ENCODE results near the gene REEP5.

REEP5 gene

GRCh38 chr5:112883192-112883591 lies 38.8 kb downstream of the REEP5 start:
- Histone ChIP-seq H3K27me3 (ENCODE audit: insufficient read depth, low read length, poor library complexity, severe bottlenecking) (no peaks in the 10 kb centered on the region), H3K9me2 (replicated peaks; ENCODE audit: low read depth, low read length) (no peaks in the 10 kb centered on the region), H3K36me3 (ENCODE audit: insufficient read depth, low read length) (peaks cover 19% of the 10 kb centered on the region; the same call in 1 of the 2 replicates), H3F3A (ENCODE audit: low read depth) (peaks cover 3% of the 10 kb centered on the region; the same call in 1 of the 2 replicates), H3K4me2 (ENCODE audit: low read depth, low read length, poor library complexity, severe bottlenecking) (no peak overlapping the region), H3K9me3 (ENCODE audit: insufficient read depth, low read depth, low read length) (no peaks in the 10 kb centered on the region), H3K4me3 (ENCODE audit: low read length, poor library complexity, severe bottlenecking) (no peak overlapping the region), H2AFZ (ENCODE audit: low read length) (no peak overlapping the region), H3K9ac (ENCODE audit: low read depth, low read length, poor library complexity, severe bottlenecking) (no peak overlapping the region), H3K4me1 (ENCODE audit: insufficient read depth, low read length, poor library complexity, severe bottlenecking) (peaks cover 18% of the 10 kb centered on the region), H3K79me2 (ENCODE audit: insufficient read depth, low read length) (no peaks in the 10 kb centered on the region), H4K20me1 (ENCODE audit: insufficient read depth, low read length, poor library complexity, severe bottlenecking) (no peaks in the 10 kb centered on the region)
- no peak for TF ChIP-seq EZH2phosphoT487 (IDR thresholded peaks at IDR 0.05; ENCODE audit: borderline replicate concordance)
- TF ChIP-seq CTCF (conservative IDR thresholded peaks at IDR 0.05; ENCODE audit: low read length), result no peak

DNA sequence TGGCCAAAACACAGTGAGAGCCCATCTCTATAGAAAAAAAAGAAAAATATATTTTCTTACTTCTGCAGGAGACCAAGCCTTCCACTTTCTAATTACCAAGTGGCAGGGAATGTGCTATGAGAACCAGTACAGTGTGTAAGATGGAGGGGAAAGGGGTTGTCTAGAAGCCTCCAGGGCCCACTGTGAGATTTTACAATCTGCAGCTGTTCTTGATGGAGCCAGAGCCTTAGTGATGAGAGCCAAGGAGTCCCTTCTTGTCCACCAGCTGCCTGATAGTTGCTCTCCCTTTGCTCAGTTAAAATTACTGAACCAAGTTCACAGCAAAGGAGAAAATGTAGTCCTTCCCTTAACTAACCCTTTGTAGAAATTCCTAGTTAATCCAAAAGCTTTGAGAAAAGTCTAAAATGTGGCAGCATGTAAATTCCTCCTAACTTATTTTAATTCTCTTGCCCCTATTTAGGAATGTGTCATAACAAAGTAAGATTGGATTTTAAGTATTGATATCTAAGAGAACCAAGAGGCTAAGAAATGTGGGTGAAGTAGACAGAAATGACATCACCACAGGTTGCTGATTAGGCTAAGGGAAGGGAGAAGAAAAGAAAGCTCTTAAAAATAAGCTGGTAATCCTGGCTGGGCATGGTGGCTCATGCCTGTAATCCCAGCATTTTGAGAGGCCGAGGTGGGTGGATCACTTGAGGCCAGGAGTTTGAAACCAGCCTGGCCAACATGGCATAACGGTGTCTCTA lies 41.6 kb downstream of the REEP5 start:
- H3K4me1 ChIP-seq (ENCODE audit: insufficient read depth, low read length, poor library complexity, severe bottlenecking), result peaks cover 8% of the 10 kb centered on the region
- no peaks in the 10 kb centered on the region for H3K9me2 ChIP-seq (replicated peaks; ENCODE audit: low read depth, low read length)
- peaks cover 3% of the 10 kb centered on the region; the same call in 1 of the 2 replicates for H3F3A ChIP-seq (ENCODE audit: low read depth)
- H3K9ac ChIP-seq (ENCODE audit: low read depth, low read length, poor library complexity, severe bottlenecking), result no peak overlapping the region
- H4K20me1 ChIP-seq (ENCODE audit: insufficient read depth, low read length, poor library complexity, severe bottlenecking), result no peaks in the 10 kb centered on the region
- no peaks in the 10 kb centered on the region for H3K27me3 ChIP-seq (ENCODE audit: insufficient read depth, low read length, poor library complexity, severe bottlenecking)
- no peak overlapping the region for H3K4me3 ChIP-seq (ENCODE audit: low read length, poor library complexity, severe bottlenecking)
- no peak overlapping the region for H2AFZ ChIP-seq (ENCODE audit: low read length)
- H3K4me2 ChIP-seq (ENCODE audit: low read depth, low read length, poor library complexity, severe bottlenecking), result no peak overlapping the region
- TF ChIP-seq CTCF (conservative IDR thresholded peaks at IDR 0.05; ENCODE audit: low read length) (no peak), EZH2phosphoT487 (IDR thresholded peaks at IDR 0.05; ENCODE audit: borderline replicate concordance) (no peak)
- no peaks in the 10 kb centered on the region for H3K79me2 ChIP-seq (ENCODE audit: insufficient read depth, low read length)
- peaks cover 21% of the 10 kb centered on the region; the same call in 1 of the 2 replicates for H3K36me3 ChIP-seq (ENCODE audit: insufficient read depth, low read length)
- H3K9me3 ChIP-seq (ENCODE audit: insufficient read depth, low read depth, low read length), result no peaks in the 10 kb centered on the region

DNA sequence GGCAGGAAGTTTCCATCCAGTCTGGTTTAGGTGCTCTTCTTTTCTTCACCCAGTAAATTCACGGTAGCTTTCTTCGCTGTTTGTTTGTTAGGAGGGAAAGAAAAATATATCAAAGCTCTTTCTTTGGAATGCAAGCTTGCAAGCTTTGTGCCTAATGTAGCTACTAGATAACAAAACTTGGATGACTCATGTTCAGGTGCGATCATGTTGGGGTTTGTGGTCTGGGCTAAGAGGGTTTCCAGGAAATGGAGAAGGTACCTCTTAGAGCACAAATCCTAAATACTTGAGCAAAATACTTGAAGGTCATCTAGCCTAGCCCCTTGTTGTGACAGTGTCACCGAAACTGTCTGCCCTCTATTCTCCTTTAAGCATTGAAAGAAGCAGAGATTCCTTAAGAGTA lies 43.3 kb downstream of the REEP5 start:
- H3K79me2 ChIP-seq (ENCODE audit: insufficient read depth, low read length), result no peaks in the 10 kb centered on the region
- H3K4me1 ChIP-seq (ENCODE audit: insufficient read depth, low read length, poor library complexity, severe bottlenecking), result peaks cover 8% of the 10 kb centered on the region
- TF ChIP-seq CTCF (conservative IDR thresholded peaks at IDR 0.05; ENCODE audit: low read length) (no peak), EZH2phosphoT487 (IDR thresholded peaks at IDR 0.05; ENCODE audit: borderline replicate concordance) (no peak)
- H3K9me2 ChIP-seq (replicated peaks; ENCODE audit: low read depth, low read length), result no peaks in the 10 kb centered on the region
- no peak overlapping the region for H3K9ac ChIP-seq (ENCODE audit: low read depth, low read length, poor library complexity, severe bottlenecking)
- no peaks in the 10 kb centered on the region for H4K20me1 ChIP-seq (ENCODE audit: insufficient read depth, low read length, poor library complexity, severe bottlenecking)
- H2AFZ ChIP-seq (ENCODE audit: low read length), result no peak overlapping the region
- peaks cover 3% of the 10 kb centered on the region; the same call in 1 of the 2 replicates for H3F3A ChIP-seq (ENCODE audit: low read depth)
- H3K4me3 ChIP-seq (ENCODE audit: low read length, poor library complexity, severe bottlenecking), result no peak overlapping the region
- H3K27me3 ChIP-seq (ENCODE audit: insufficient read depth, low read length, poor library complexity, severe bottlenecking), result no peaks in the 10 kb centered on the region
- no peak overlapping the region for H3K4me2 ChIP-seq (ENCODE audit: low read depth, low read length, poor library complexity, severe bottlenecking)
- peaks cover 16% of the 10 kb centered on the region; the same call in 1 of the 2 replicates for H3K36me3 ChIP-seq (ENCODE audit: insufficient read depth, low read length)
- H3K9me3 ChIP-seq (ENCODE audit: insufficient read depth, low read depth, low read length), result no peaks in the 10 kb centered on the region
